ENCODE data around the gene HSBP1.

Gene HSBP1

DNA sequence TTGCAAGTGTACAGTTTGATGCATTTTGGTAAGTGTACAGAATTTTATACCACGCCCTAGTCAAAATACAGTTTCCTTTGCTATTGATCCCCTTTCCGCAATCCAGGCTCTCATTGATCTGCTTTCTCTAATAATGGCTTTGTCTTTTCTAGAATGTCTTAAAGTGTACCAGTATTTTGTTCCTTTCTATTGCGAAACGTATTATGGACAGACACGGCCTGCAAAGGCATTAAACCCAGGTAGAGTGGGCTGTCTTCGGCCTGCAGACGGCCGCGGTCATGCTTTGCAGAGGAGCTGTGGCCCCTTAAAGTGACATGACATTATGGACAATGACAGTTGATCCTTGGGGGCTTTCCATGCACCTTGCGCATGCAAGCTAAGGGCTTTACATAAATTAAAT is 15.9 kb upstream of the HSBP1 start:
- no peak for TF ChIP-seq CTCF (conservative IDR thresholded peaks at IDR 0.05; ENCODE audit: low read length)

GRCh38 chr16:83792391-83792790 is 15.4 kb upstream of the HSBP1 start:
- Histone ChIP-seq H3K4me2 (ENCODE audit: low read depth, low read length, poor library complexity, severe bottlenecking) (no peak overlapping the region), H3K9me2 (replicated peaks; ENCODE audit: low read depth, low read length) (no peaks in the 10 kb centered on the region), H3K36me3 (ENCODE audit: insufficient read depth, low read length) (no peaks in the 10 kb centered on the region), H3K9me3 (ENCODE audit: insufficient read depth, low read depth, low read length) (no peaks in the 10 kb centered on the region), H3K4me1 (ENCODE audit: insufficient read depth, low read length, poor library complexity, severe bottlenecking) (peaks cover 17% of the 10 kb centered on the region), H3K27me3 (ENCODE audit: insufficient read depth, low read length, poor library complexity, severe bottlenecking) (no peaks in the 10 kb centered on the region), H3K79me2 (ENCODE audit: insufficient read depth, low read length) (no peaks in the 10 kb centered on the region), H3K4me3 (ENCODE audit: low read length, poor library complexity, severe bottlenecking) (no peak overlapping the region), H2AFZ (ENCODE audit: low read length) (no peak overlapping the region; the same call in 1 of the 2 replicates), H3K9ac (ENCODE audit: low read depth, low read length, poor library complexity, severe bottlenecking) (no peak overlapping the region), H3F3A (ENCODE audit: low read depth) (no peaks in the 10 kb centered on the region), H4K20me1 (ENCODE audit: insufficient read depth, low read length, poor library complexity, severe bottlenecking) (no peaks in the 10 kb centered on the region)
- TF ChIP-seq EZH2phosphoT487 (IDR thresholded peaks at IDR 0.05; ENCODE audit: borderline replicate concordance) = no peak
- TF ChIP-seq CTCF (conservative IDR thresholded peaks at IDR 0.05; ENCODE audit: low read length) = peak; percentile 66

More for the DNA sequence above, 15.9 kb upstream of the HSBP1 start:
- Histone ChIP-seq H3K36me3 (ENCODE audit: insufficient read depth, low read length) (no peaks in the 10 kb centered on the region), H3K4me2 (ENCODE audit: low read depth, low read length, poor library complexity, severe bottlenecking) (no peak overlapping the region), H4K20me1 (ENCODE audit: insufficient read depth, low read length, poor library complexity, severe bottlenecking) (no peaks in the 10 kb centered on the region), H3K79me2 (ENCODE audit: insufficient read depth, low read length) (no peaks in the 10 kb centered on the region), H3K9me2 (replicated peaks; ENCODE audit: low read depth, low read length) (no peaks in the 10 kb centered on the region), H3K9me3 (ENCODE audit: insufficient read depth, low read depth, low read length) (no peaks in the 10 kb centered on the region), H3F3A (ENCODE audit: low read depth) (no peaks in the 10 kb centered on the region), H3K27me3 (ENCODE audit: insufficient read depth, low read length, poor library complexity, severe bottlenecking) (no peaks in the 10 kb centered on the region), H3K4me3 (ENCODE audit: low read length, poor library complexity, severe bottlenecking) (no peak overlapping the region), H3K4me1 (ENCODE audit: insufficient read depth, low read length, poor library complexity, severe bottlenecking) (peaks cover 17% of the 10 kb centered on the region), H2AFZ (ENCODE audit: low read length) (no peak overlapping the region; the same call in 1 of the 2 replicates), H3K9ac (ENCODE audit: low read depth, low read length, poor library complexity, severe bottlenecking) (no peak overlapping the region)

DNA sequence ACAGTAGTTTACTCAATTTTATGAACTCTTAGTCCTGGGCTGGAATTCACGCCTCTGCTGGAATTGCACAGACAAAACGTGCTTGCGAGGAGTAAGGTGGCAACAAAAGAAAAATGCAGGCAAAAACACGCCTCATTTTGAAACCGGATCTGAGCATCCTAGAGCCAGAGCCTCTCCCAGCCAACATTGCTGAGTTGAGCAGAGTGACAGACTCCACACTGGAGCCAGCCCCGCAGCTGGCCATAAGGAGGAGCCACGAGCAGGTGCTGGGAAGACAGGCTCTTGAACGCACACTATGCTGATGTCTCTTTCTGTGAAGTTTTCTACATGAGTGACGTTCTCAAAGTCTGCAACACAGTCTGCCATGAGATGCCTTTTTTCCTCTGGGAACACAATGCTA is 14.6 kb upstream of the HSBP1 start:
- Histone ChIP-seq H3F3A (ENCODE audit: low read depth) (no peaks in the 10 kb centered on the region), H2AFZ (ENCODE audit: low read length) (no peak overlapping the region), H3K9me2 (replicated peaks; ENCODE audit: low read depth, low read length) (no peaks in the 10 kb centered on the region), H3K4me1 (ENCODE audit: insufficient read depth, low read length, poor library complexity, severe bottlenecking) (peaks cover 17% of the 10 kb centered on the region), H3K9ac (ENCODE audit: low read depth, low read length, poor library complexity, severe bottlenecking) (no peak overlapping the region), H4K20me1 (ENCODE audit: insufficient read depth, low read length, poor library complexity, severe bottlenecking) (no peaks in the 10 kb centered on the region), H3K36me3 (ENCODE audit: insufficient read depth, low read length) (no peaks in the 10 kb centered on the region), H3K4me2 (ENCODE audit: low read depth, low read length, poor library complexity, severe bottlenecking) (no peak overlapping the region), H3K4me3 (ENCODE audit: low read length, poor library complexity, severe bottlenecking) (no peak overlapping the region), H3K27me3 (ENCODE audit: insufficient read depth, low read length, poor library complexity, severe bottlenecking) (no peaks in the 10 kb centered on the region), H3K9me3 (ENCODE audit: insufficient read depth, low read depth, low read length) (no peaks in the 10 kb centered on the region), H3K79me2 (ENCODE audit: insufficient read depth, low read length) (no peaks in the 10 kb centered on the region)
- no peak for TF ChIP-seq EZH2phosphoT487 (IDR thresholded peaks at IDR 0.05; ENCODE audit: borderline replicate concordance)
- TF ChIP-seq CTCF (conservative IDR thresholded peaks at IDR 0.05; ENCODE audit: low read length) = no peak
